Adrenal gland (tissue), 12 donors: Measurements from ENCODE around the gene RNH1. TPM values are rescaled to one million over a fixed set of nuclear protein-coding genes. Genes with fewer than 3 reads are reported as not detected.

Source experiments
- DNase-seq, 7 donors: peaks; one replicate each; pipeline ENCODE4 v3.0.0-alpha.2; 2019 to 2020
- H3K27ac ChIP-seq, 5 donors: fragments of 200-600 bp; sonication (generic) in 4 of 5; 1 replicate in 3 of 5; 2 replicates in 2 of 5; pipeline versions ENCODE4 v1.5.1 to v1.8.0; 2016 to 2020; ENCODE audit warnings: mild to moderate bottlenecking in 1 of 5
- H3K27me3 ChIP-seq: fragments of 200-600 bp; 2 replicates; pipeline ENCODE4 v1.8.0; 2021
- H3K36me3 ChIP-seq, 2 donors: fragments of 200-600 bp; replicated peaks in 1 of 2; 1 replicate in 1 of 2; 2 replicates in 1 of 2; pipeline versions ENCODE4 v1.5.1 to v1.8.0; 2018 to 2022
- H3K4me1 ChIP-seq, 2 donors: fragments of 200-600 bp; replicated peaks in 1 of 2; 1 replicate in 1 of 2; 2 replicates in 1 of 2; pipeline versions ENCODE4 v1.5.1 to v1.8.0; 2018 to 2021
- H3K4me3 ChIP-seq, 4 donors: fragments of 200-600 bp; sonication (generic) in 3 of 4; one replicate each; pipeline ENCODE4 v1.5.1; 2016 to 2018
- H3K9me3 ChIP-seq, 3 donors: fragments of 200-600 bp; sonication (generic) in 1 of 3; replicated peaks in 1 of 3; 1 replicate in 2 of 3; 2 replicates in 1 of 3; pipeline versions ENCODE4 v1.5.1 to v1.8.0; 2016 to 2021
- POLR2A ChIP-seq, 2 donors: fragments of 450-650 bp; IDR thresholded peaks; one replicate each; pipeline ENCODE4 v1.6.1; 2017; ENCODE audit warnings: antibody characterized with exemption in 2 of 2, mild to moderate bottlenecking in 2 of 2, moderate library complexity in 1 of 2
- WGBS, 4 donors: extraction: QIAGEN DNeasy Blood & Tissue Kit in 2 of 4; methylation state at CpG; one replicate each; pipeline versions ENCODE4 v1.1.5 to v1.1.7; 2013 to 2017; 5-methylcytosine and 5-hydroxymethylcytosine counted together
- intact Hi-C, 2 donors: fragments of 100-400 bp; cut with DNase I; formaldehyde crosslinking; loops; one replicate each; pipeline versions ENCODE4 v1.14.1 to v1.15.0; 2022 to 2023
- polyA plus RNA-seq, 3 donors: library from polyadenylated mRNA; stranded (reverse); fragments of 200-250 nt in 2 of 3; fragments of 350-450 nt in 1 of 3; fragmentation: Illumina TruSeq in 1 of 3; extraction: RNeasy Lipid Tissue Mini Kit (QIAGEN cat#74804) in 1 of 3; gene quantifications; one replicate each; pipeline ENCODE4 v1.2.3, GENCODE V29; 2013 to 2014
- total RNA-seq, 9 donors: library from RNA; depleted of rRNA in 4 of 9; stranded (reverse); fragments of >200 nt in 4 of 9; fragments of 120-200 nt in 1 of 9; fragmentation: NEBNext Ultra II Directional in 1 of 9; extraction: Animal tissue kit (Norgen Biotek cat#: 25700) in 1 of 9; gene quantifications; one replicate each; pipeline versions ENCODE4 v1.1.0 to v1.2.4, GENCODE V29; 2013 to 2023
- TF ChIP-seq, protein P1 (sequence below), 6 experiments: fragments of 450-650 bp in 4 of 6; fragments of 200-600 bp in 2 of 6; sonication (generic) in 1 of 6; IDR thresholded peaks; 1 replicate in 5 of 6; 2 replicates in 1 of 6; pipeline versions ENCODE4 v1.5.1 to v1.8.0; 2016 to 2021; ENCODE audit warnings: antibody characterized with exemption in 6 of 6, mild to moderate bottlenecking in 2 of 6, moderate library complexity in 1 of 6
- donor health status: healthy with polysubstance abuse.
- donor health status: Bipolar disorder and iron deficiency.
- donor health status: DM: yes; HTN: yes; CAD: no.
- donor health status: DM: no; HTN: no; CAD: no.
- donor health status: DM: no; HTN: no; CAD: no.
- donor health status: DM: yes; HTN: yes; CAD: no.

Gene RNH1
- total and polyA plus RNA-seq, 12 donors: 36.3 to 342 (median 205) TPM

DNA sequence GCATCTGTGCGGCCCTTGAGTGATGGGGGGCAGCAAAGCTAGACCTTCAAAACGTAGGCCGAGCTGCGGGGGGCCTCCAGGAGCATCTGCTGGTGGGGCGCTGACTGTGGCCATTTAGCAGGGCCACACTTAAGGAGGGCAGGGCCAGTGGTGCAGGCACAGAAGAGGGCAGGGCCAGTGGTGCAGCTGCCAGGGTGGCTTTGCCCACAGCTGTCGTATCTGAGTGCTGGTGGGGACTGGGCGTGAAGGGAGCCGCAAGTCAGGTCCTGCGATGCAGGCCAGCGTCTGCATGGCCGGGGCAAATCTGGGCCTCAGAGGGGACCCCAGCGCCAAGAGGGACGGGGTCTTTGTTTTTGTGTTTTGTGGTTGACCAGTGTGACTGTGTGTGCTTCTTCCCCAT, 27.7 kb downstream of the RNH1 start:
- no peak overlapping the region for H3K27ac ChIP-seq
- DNase-seq: no peak
- 90 to 95% (median 93%) methylated on average over 5 to 13 of the region's 13 CpGs for WGBS, 4 donors
- intact Hi-C loops: no loop called here
- H3K4me1 ChIP-seq: no peaks in the 10 kb centered on the region
- TF ChIP-seq, protein P1, sequence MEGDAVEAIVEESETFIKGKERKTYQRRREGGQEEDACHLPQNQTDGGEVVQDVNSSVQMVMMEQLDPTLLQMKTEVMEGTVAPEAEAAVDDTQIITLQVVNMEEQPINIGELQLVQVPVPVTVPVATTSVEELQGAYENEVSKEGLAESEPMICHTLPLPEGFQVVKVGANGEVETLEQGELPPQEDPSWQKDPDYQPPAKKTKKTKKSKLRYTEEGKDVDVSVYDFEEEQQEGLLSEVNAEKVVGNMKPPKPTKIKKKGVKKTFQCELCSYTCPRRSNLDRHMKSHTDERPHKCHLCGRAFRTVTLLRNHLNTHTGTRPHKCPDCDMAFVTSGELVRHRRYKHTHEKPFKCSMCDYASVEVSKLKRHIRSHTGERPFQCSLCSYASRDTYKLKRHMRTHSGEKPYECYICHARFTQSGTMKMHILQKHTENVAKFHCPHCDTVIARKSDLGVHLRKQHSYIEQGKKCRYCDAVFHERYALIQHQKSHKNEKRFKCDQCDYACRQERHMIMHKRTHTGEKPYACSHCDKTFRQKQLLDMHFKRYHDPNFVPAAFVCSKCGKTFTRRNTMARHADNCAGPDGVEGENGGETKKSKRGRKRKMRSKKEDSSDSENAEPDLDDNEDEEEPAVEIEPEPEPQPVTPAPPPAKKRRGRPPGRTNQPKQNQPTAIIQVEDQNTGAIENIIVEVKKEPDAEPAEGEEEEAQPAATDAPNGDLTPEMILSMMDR (IDR thresholded peaks at IDR 0.05): no peak
- no peak for TF ChIP-seq POLR2A (IDR thresholded peaks at IDR 0.05)
- H3K27me3 ChIP-seq: no peaks in the 10 kb centered on the region
- H3K9me3 ChIP-seq: no peaks in the 10 kb centered on the region
- no peak overlapping the region for H3K4me3 ChIP-seq
- H3K36me3 ChIP-seq: no peaks in the 10 kb centered on the region

DNA sequence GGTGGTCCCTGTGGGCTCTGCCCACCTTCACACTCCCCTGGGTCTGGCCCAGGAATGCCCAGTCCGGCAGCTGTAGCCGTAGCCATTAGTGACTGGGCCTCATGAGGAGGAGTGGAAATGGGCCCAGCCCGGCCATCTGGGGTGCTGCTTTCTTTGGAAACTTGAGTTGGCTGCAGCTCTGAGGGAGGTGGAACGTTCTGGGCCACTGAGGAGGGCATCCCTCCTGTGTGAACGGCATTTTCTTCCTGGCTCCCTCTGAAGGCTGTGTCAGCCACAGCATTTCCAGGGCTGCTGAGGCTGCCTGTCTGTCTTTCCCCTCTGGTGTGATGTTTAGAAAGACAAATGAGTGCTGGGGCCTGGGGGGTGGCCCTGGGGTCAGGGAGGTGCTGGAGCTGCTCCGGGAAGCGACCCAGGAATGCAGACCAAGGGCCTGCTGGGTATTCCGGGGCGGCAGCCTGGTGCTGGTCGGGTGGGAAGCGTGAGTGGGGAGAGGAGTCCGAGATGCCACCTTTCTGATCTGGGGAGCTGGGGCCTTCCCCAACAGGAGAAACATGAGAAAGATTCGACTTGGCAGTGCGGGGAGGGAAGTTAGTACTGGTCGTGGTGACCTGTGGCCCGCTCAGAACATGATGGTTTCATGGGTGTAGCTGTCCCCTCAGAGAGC, 29.9 kb downstream of the RNH1 start:
- no peak overlapping the region for H3K27ac ChIP-seq
- no peak for TF ChIP-seq POLR2A (IDR thresholded peaks at IDR 0.05)
- TF ChIP-seq, protein P1 (IDR thresholded peaks at IDR 0.05): no peak

DNA sequence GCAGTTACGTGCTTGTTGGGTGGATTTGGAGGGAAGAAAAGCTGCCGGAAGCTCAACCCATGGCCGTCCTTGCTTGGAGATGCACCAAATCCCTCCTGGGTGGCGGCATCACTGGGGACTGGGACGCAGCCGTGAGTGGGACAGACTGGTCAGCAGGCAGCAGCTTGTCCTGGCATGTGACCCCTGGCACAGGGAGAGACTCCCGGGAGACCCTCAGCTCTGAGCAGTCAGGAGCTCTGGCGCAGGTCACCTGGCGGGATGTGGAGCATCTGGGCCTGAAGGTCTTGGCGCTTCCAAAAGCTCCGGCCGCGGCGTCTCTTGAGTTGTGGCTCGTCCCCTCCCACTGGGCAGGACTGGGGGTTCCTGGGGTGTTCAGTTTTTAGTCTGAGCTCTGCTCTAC, 30.6 kb downstream of the RNH1 start:
- Histone ChIP-seq H3K4me3 (no peak overlapping the region), H3K9me3 (no peaks in the 10 kb centered on the region), H3K36me3 (no peaks in the 10 kb centered on the region), H3K27ac (no peak overlapping the region), H3K27me3 (no peaks in the 10 kb centered on the region), H3K4me1 (no peaks in the 10 kb centered on the region)
- WGBS, 4 donors: 96 to 99% (median 97%) methylated on average over 13 to 15 of the region's 15 CpGs
- TF ChIP-seq, protein P1 (IDR thresholded peaks at IDR 0.05): no peak
- TF ChIP-seq POLR2A (IDR thresholded peaks at IDR 0.05): no peak
- no peak for DNase-seq
- intact Hi-C loops: no loop called here

More for the DNA sequence above, 29.9 kb downstream of the RNH1 start:
- no peaks in the 10 kb centered on the region for H3K4me1 ChIP-seq
- intact Hi-C loops: no loop called here
- 77 to 92% (median 79%) methylated on average over 14 to 16 of the region's 16 CpGs for WGBS, 4 donors
- no peaks in the 10 kb centered on the region for H3K9me3 ChIP-seq
- H3K27me3 ChIP-seq: no peaks in the 10 kb centered on the region
- H3K36me3 ChIP-seq: no peaks in the 10 kb centered on the region
- H3K4me3 ChIP-seq: no peak overlapping the region
- DNase-seq: no peak

DNA sequence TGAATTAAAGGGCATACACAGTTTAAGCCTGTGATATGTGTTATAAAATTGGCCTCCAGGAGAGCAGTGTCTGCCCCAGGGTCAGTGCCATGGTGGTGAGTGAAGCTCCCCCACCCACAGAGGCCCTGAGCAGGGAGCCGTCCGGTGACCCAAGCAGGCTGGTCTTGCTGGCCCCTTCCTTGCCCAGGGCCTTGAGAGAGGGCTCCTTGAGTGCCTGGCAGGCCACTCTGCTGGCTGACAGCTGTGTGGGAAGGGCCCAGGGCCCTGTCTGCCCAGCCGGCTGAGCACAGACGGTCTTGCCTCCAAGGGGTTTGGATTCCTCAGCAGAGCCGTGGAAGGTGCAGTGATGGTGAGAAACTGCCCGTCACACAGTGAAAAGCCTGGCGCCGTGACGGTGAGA, 31.1 kb downstream of the RNH1 start:
- Histone ChIP-seq H3K9me3 (no peaks in the 10 kb centered on the region), H3K36me3 (no peaks in the 10 kb centered on the region), H3K27ac (no peak overlapping the region), H3K4me3 (no peak overlapping the region), H3K4me1 (no peaks in the 10 kb centered on the region), H3K27me3 (no peaks in the 10 kb centered on the region)
- 90 to 92% (median 91%) methylated on average over 9 of the region's 9 CpGs for WGBS, 4 donors
- intact Hi-C loops: no loop called here
- TF ChIP-seq, protein P1 (IDR thresholded peaks at IDR 0.05): no peak
- TF ChIP-seq POLR2A (IDR thresholded peaks at IDR 0.05): no peak
- DNase-seq: no peak
